GM18867 (cell line): ENCODE data around the gene REXO5.
"Not testable (repeated sequence)": the region's sequence is repeated elsewhere in the genome, so short reads cannot be mapped to it uniquely, and the experiment has no call there.

Source experiments
- ATAC-seq: cut with Tn5 transposase; IDR thresholded peaks from one replicate; pipeline ENCODE4 v1.9.1; 2021; ENCODE audit warnings: mild to moderate bottlenecking, moderate library complexity; ENCODE audit not compliant: unreplicated experiment

Gene REXO5

GRCh38 chr16:20846551-20846950 lies 40.2 kb downstream of the REXO5 start:
- no peak for ATAC-seq

GRCh38 chr16:20847550-20847949 lies 41.2 kb downstream of the REXO5 start:
- no peak for ATAC-seq

- no peak for ATAC-seq
Observed at GRCh38 chr16:20849589-20850390, 43.5 kb downstream of the REXO5 start.

GRCh38 chr16:20850981-20851380 lies 44.7 kb downstream of the REXO5 start:
- ATAC-seq, result no peak

GRCh38 chr16:20851601-20852000 lies 45.3 kb downstream of the REXO5 start:
- ATAC-seq, result no peak

GRCh38 chr16:20853143-20853542 lies 46.8 kb downstream of the REXO5 start:
- no peak for ATAC-seq

- no peak for ATAC-seq
Observed at GRCh38 chr16:20853981-20854620, 47.8 kb downstream of the REXO5 start.

- ATAC-seq, result no peak
Observed at GRCh38 chr16:20854963-20855362, 48.6 kb downstream of the REXO5 start.

GRCh38 chr16:20857281-20857680 lies 51.0 kb downstream of the REXO5 start:
- ATAC-seq, result no peak

- no peak for ATAC-seq
Observed at GRCh38 chr16:20859229-20859628, 52.9 kb downstream of the REXO5 start.

GRCh38 chr16:20859699-20860098 lies 53.4 kb downstream of the REXO5 start:
- no peak for ATAC-seq

GRCh38 chr16:20860361-20860760 lies 54.0 kb downstream of the REXO5 start:
- no peak for ATAC-seq

- ATAC-seq, result not testable (repeated sequence)
Observed at GRCh38 chr16:20860995-20861394, 54.7 kb downstream of the REXO5 start.

- no peak for ATAC-seq
Observed at GRCh38 chr16:20862162-20862960, 56.0 kb downstream of the REXO5 start.

- ATAC-seq, result not testable (repeated sequence)
Observed at GRCh38 chr16:20864376-20864775, 58.0 kb downstream of the REXO5 start.

GRCh38 chr16:20865420-20866131 lies 59.2 kb downstream of the REXO5 start:
- peak; percentile 61 for ATAC-seq

- ATAC-seq, result peak; percentile 17
Observed at GRCh38 chr16:20866145-20866772, 59.9 kb downstream of the REXO5 start.

GRCh38 chr16:20866801-20867200 lies 60.5 kb downstream of the REXO5 start:
- no peak for ATAC-seq

GRCh38 chr16:20867585-20867984 lies 61.3 kb downstream of the REXO5 start:
- ATAC-seq, result no peak

GRCh38 chr16:20868890-20869289 lies 62.6 kb downstream of the REXO5 start:
- no peak for ATAC-seq
